ENCODE measurements around the gene SLC20A1.

GRCh38 chr2:112629823-112630222 lies 15.9 kb upstream of the SLC20A1 start:
- TF ChIP-seq CTCF (conservative IDR thresholded peaks at IDR 0.05; ENCODE audit: low read depth, low read length), result no peak
- no peak for TF ChIP-seq EZH2 (IDR thresholded peaks at IDR 0.05; ENCODE audit: low read length, unreplicated experiment)
- TF ChIP-seq EZH2phosphoT487 (IDR thresholded peaks at IDR 0.05; ENCODE audit: borderline replicate concordance, low read length), result no peak

All from PC-3 (cell line).